ENCODE measurements around the gene TANGO6.

Gene TANGO6

DNA sequence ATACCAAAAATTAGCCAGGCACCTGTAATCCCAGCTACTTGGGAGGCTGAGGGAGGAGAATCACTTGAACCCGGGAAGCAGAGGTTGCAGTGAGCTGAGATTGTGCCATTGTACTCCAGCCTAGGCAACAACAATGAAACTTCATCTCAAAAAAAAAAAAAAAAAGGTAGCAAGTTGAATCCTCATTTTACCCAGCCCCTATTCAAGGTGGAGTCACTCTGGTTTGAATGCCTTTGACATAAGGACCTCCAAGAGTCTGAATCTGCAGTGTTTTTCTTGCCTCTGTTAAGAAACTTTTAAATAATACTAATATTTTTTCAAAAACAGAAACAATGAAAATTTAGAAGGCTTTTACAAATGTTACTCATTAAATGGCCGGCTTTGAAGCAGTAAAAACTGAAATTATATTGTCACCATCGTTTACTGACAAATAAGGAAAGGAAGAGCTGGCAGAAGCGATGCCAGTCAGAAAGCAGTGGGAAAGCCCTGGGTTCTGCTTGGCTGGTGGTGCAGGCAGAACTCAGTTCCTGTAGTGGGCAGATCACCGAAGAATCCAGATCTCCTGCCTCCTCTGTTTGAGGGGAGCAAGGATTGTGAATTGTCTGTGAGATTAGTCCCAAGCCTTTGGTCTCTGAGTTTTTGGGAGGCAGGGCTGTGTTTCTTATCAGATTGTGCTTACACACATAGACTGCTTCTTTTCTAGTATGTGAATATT lies 162.5 kb downstream of the TANGO6 start:
- Mint-ChIP-seq H3K9me3 (peaks cover 6% of the 10 kb centered on the region), H3K4me3 (no peak overlapping the region), H3K4me1 (peaks cover 6% of the 10 kb centered on the region), H3K27ac (peak overlapping the region; percentile 47), H3K27me3 (no peaks in the 10 kb centered on the region), H3K36me3 (peaks cover 33% of the 10 kb centered on the region)
- DNase-seq (ENCODE audit: low spot score in 2 of 2) (no peak), ATAC-seq (ENCODE audit: low read depth) (peak; percentile 70)

GRCh38 chr16:69012906-69013305 lies 169.6 kb downstream of the TANGO6 start:
- H3K36me3 Mint-ChIP-seq: peaks cover 23% of the 10 kb centered on the region
- H3K27ac Mint-ChIP-seq: no peak overlapping the region
- DNase-seq (ENCODE audit: low spot score in 2 of 2) (no peak), ATAC-seq (ENCODE audit: low read depth) (no peak)
- H3K4me1 Mint-ChIP-seq: no peaks in the 10 kb centered on the region
- no peaks in the 10 kb centered on the region for H3K9me3 Mint-ChIP-seq
- H3K27me3 Mint-ChIP-seq: no peaks in the 10 kb centered on the region
- H3K4me3 Mint-ChIP-seq: no peak overlapping the region

DNA sequence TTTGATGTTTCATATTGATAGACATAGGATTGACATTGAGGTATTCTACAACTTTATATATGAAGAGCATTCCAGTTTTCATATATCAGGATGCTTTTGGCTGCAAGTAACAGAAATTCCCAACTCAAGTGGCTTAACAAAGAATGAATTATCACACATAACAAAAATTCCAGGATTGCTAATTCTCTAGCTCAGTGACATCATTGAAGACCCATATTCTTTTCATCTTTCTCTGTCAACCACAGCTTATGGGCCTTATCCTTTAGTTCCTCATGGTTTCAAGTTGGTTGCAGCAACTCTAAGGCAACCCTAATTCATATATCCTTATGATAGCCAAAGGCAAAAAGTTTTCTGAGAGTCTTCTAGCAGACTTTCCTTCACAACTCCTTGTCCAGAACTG lies 170.7 kb downstream of the TANGO6 start:
- H3K4me1 Mint-ChIP-seq: no peaks in the 10 kb centered on the region
- no peaks in the 10 kb centered on the region for H3K27me3 Mint-ChIP-seq
- DNase-seq (ENCODE audit: low spot score in 2 of 2): no peak
- ATAC-seq (ENCODE audit: low read depth): no peak
- H3K27ac Mint-ChIP-seq: no peak overlapping the region
- H3K36me3 Mint-ChIP-seq: peaks cover 18% of the 10 kb centered on the region
- no peaks in the 10 kb centered on the region for H3K9me3 Mint-ChIP-seq
- no peak overlapping the region for H3K4me3 Mint-ChIP-seq

- ATAC-seq (ENCODE audit: low read depth) (no peak), DNase-seq (ENCODE audit: low spot score in 2 of 2) (no peak)
- Mint-ChIP-seq H3K27me3 (no peaks in the 10 kb centered on the region), H3K36me3 (peaks cover 18% of the 10 kb centered on the region), H3K4me3 (no peak overlapping the region), H3K4me1 (no peaks in the 10 kb centered on the region), H3K9me3 (no peaks in the 10 kb centered on the region), H3K27ac (no peak overlapping the region)
Measured at GRCh38 chr16:69014811-69015210, 171.5 kb downstream of the TANGO6 start.

DNA sequence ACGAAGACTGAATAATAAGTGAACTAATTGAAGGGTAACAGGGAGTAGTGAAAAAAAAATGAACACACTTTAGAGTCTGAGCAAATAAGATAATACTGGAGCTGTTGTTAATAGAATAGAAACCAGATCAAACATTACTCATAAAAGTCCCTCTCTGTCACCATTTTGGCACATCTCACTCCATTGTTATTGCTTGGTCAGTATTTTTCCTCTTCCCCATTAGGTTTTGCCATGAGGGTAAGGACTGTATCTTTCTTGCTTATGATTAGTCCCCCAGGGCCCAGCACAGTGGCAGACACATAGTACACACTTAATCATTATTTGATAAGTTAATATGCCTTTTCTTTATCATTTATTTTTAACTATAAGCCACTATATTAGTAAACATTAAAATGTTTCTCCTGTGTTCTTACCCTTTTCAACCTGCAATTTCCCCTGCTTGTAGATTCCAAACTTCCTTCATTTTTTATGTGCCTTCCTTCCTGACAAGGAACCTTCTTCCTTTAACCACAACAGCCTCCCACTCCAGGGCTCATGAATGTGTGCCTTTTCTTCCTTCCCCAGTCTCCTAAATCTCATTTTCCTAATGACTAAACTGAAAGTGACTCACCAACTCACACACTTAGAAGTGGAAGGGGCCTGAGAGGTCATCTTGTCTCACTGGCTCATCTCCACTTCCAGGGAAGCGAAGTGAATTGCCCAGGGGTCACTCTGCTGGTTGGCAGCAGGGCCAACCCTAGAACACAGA lies 173.9 kb downstream of the TANGO6 start:
- no peak for ATAC-seq (ENCODE audit: low read depth)
- H3K27me3 Mint-ChIP-seq: no peaks in the 10 kb centered on the region
- no peak overlapping the region for H3K27ac Mint-ChIP-seq
- no peak for DNase-seq (ENCODE audit: low spot score in 2 of 2)
- H3K9me3 Mint-ChIP-seq: no peaks in the 10 kb centered on the region
- H3K36me3 Mint-ChIP-seq: peaks cover 17% of the 10 kb centered on the region
- no peaks in the 10 kb centered on the region for H3K4me1 Mint-ChIP-seq
- no peak overlapping the region for H3K4me3 Mint-ChIP-seq

DNA sequence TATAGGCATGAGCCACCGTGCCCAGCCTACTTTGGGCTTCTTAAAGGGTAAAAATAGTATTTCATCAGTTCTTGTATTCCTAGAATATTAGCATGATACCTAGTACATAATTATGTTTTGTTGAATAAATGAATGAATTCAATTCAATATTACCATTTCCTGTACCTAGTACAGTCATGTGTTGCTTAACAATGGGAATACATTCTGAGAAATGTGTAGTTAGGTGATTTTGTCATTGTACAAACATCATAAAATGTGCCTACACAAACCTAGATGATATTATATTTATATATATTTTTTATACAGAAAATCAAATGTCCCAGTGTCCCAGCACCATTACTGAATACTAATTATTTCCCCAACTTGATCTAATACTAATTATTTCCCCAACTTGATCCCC lies 176.5 kb downstream of the TANGO6 start:
- H3K4me1 Mint-ChIP-seq: no peaks in the 10 kb centered on the region
- no peak overlapping the region for H3K4me3 Mint-ChIP-seq
- no peak overlapping the region for H3K27ac Mint-ChIP-seq
- no peaks in the 10 kb centered on the region for H3K27me3 Mint-ChIP-seq
- DNase-seq (ENCODE audit: low spot score in 2 of 2) (no peak), ATAC-seq (ENCODE audit: low read depth) (no peak)
- peaks cover 24% of the 10 kb centered on the region for H3K36me3 Mint-ChIP-seq
- H3K9me3 Mint-ChIP-seq: no peaks in the 10 kb centered on the region

DNA sequence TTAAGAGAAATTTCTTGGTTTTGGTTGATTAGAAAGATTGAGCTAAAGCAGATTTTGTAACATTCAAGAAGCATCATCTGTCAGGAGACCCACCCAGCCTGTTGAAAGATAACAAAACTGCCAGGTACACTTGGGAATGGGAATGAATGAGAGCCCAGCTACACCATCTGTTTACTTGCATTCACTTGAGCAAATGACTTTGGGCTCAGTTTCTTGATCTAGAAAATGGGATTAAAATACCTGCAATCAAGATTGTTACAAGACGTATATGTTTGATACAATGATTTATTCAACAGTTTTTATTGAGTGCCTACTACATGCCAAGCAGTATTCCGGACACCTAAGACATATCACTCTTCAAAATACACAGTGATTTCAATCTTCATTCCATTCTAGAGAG lies 185.8 kb downstream of the TANGO6 start:
- peaks cover 37% of the 10 kb centered on the region for H3K36me3 Mint-ChIP-seq
- no peak for ATAC-seq (ENCODE audit: low read depth)
- no peaks in the 10 kb centered on the region for H3K27me3 Mint-ChIP-seq
- H3K27ac Mint-ChIP-seq: no peak overlapping the region
- H3K4me1 Mint-ChIP-seq: peaks cover 2% of the 10 kb centered on the region
- DNase-seq (ENCODE audit: low spot score in 2 of 2): no peak
- H3K4me3 Mint-ChIP-seq: no peak overlapping the region
- H3K9me3 Mint-ChIP-seq: no peaks in the 10 kb centered on the region

DNA sequence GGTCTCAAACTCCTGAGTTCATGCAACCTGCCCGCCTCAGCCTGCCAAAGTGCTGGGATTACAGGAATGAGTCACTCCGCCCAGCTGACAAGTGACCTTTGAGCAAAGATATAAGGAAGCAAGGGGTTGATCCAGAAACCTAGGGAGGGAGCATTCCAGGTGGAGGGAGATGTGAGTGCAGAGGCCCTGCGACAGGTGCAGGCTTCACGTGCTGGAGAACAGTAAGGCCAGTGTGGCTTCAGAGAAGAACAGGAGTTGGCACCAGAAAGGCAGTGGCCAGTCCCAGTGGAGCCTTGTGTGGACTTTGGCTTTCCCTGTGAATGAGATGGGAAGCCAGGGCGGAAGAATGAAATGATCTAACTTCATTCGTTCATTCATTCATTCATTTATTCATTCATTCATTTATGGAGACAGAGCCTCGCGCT lies 188.6 kb downstream of the TANGO6 start:
- ATAC-seq (ENCODE audit: low read depth) (no peak), DNase-seq (ENCODE audit: low spot score in 2 of 2) (no peak)
- no peaks in the 10 kb centered on the region for H3K4me1 Mint-ChIP-seq
- H3K4me3 Mint-ChIP-seq: no peak overlapping the region
- H3K9me3 Mint-ChIP-seq: no peaks in the 10 kb centered on the region
- H3K27me3 Mint-ChIP-seq: no peaks in the 10 kb centered on the region
- peaks cover 32% of the 10 kb centered on the region for H3K36me3 Mint-ChIP-seq
- H3K27ac Mint-ChIP-seq: no peak overlapping the region

DNA sequence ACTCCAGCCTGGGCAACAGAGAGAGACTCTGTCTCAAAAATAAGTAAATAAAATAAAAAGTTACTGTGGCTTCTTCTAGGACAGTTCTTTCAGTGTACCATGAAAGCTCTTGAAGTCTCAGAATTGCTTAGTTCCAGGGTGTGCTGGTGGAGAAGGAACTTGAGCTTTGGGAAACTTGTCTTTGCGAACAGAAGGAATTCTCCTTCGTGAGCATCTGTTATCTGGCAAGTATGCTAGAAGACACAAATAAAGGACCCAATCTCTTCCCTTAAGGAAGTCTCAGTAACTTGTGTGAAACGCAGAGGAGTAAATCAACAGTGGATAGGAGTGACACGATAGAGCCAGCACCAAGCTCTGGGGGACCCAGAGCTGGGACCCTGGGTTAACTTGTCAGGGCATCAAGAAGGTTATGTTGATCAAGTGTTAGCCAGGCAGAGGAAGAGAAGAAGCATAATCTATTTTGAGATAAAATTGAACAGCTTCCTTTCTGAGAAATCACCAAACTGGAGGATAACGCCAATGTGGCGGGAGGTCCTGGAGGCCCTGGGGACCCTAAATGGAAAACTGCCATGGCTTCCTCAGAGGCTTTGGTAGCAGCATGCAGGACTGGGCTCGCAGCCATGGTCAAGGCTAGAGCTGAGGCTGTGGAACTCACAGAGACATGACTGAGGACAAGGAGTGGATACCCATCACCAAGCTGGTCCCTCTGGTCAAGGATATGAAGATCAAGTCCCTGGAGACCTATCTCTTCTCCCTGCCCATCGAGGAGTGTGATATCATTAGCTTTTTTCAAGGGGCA lies 190.0 kb downstream of the TANGO6 start:
- Mint-ChIP-seq H3K4me1 (no peaks in the 10 kb centered on the region), H3K27ac (no peak overlapping the region), H3K36me3 (peaks cover 32% of the 10 kb centered on the region), H3K9me3 (no peaks in the 10 kb centered on the region), H3K4me3 (no peak overlapping the region), H3K27me3 (no peaks in the 10 kb centered on the region)
- ATAC-seq (ENCODE audit: low read depth): no peak
- no peak for DNase-seq (ENCODE audit: low spot score in 2 of 2)

GRCh38 chr16:69035375-69035774 lies 192.0 kb downstream of the TANGO6 start:
- DNase-seq (ENCODE audit: low spot score in 2 of 2): no peak
- Mint-ChIP-seq H3K9me3 (no peaks in the 10 kb centered on the region), H3K36me3 (peaks cover 34% of the 10 kb centered on the region), H3K27me3 (no peaks in the 10 kb centered on the region), H3K4me3 (no peak overlapping the region), H3K27ac (no peak overlapping the region), H3K4me1 (no peaks in the 10 kb centered on the region)
- no peak for ATAC-seq (ENCODE audit: low read depth)

DNA sequence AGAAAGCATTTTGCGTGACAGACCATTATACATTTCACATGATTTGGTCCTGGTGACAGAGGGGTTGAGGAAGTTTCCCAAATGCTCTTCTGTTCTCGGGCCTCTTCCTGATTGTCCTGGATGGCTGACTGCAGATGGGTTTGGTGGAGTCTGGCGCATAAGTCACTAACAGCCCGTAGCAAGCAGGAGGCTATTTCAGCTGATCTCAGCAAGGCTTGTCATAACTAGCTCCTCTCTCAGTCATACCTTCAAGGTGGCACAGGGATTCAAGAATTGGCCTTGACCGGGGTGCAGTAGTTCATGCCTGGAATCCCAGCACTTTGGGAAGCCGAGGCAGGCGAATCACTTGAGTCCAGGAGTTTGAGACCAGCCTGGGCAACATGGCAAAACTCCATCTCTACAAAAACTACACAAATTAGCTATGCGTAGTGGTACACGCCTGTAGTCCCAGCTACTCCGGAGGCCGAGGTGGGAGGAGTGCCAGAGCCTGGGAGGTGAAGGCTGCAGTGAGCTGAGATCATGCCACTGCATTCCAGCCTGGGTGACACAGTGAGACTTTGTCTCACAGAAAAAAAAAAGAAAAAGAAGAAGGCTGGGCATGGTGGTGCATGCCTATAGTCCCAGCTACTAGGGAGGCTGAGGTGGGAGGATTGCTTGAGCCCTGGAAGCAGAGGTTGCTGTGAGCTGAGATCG lies 193.2 kb downstream of the TANGO6 start:
- H3K36me3 Mint-ChIP-seq: peaks cover 41% of the 10 kb centered on the region
- no peak for DNase-seq (ENCODE audit: low spot score in 2 of 2)

DNA sequence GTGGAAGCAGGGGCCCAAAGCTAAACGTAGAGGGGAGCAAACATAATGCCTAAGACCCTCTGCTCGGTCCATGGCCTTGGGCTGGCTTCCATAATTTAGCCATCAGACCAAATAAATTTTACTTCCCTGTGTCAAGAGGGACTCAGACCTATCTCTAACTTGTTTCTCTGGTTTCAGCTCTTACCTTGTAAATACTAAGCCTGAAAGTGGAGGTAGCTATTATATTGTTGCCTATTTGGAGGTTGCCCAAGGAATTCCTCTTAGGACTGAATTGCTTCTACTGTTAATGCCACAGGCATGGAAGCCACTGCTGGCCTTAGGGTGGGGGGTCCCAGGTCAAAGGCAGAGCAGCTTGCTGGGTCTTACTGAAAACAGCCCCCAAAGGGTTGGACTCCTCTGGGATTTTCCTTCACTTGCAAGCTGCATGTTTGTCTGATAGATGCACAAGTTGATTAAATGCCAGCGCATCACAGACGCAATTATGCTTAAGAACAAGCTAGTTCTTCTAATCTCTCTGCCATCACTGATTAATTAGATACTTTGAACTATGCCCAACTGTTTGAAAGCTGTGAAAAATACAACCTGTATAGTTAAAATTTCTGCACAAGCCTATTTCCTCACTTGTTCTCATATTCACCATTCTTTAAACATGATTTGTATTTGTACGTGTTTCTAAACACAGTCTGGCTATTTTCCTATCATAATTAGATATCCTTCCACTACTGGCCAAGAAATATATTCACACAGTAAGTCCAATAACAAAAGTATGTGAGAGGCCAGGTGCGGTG lies 194.2 kb downstream of the TANGO6 start:
- Mint-ChIP-seq H3K4me1 (no peaks in the 10 kb centered on the region), H3K9me3 (no peaks in the 10 kb centered on the region), H3K36me3 (peaks cover 45% of the 10 kb centered on the region), H3K27me3 (no peaks in the 10 kb centered on the region), H3K4me3 (no peak overlapping the region), H3K27ac (no peak overlapping the region)
- no peak for ATAC-seq (ENCODE audit: low read depth)
- no peak for DNase-seq (ENCODE audit: low spot score in 2 of 2)

More for the DNA sequence above, 193.2 kb downstream of the TANGO6 start:
- Mint-ChIP-seq H3K4me1 (no peaks in the 10 kb centered on the region), H3K9me3 (no peaks in the 10 kb centered on the region), H3K27me3 (no peaks in the 10 kb centered on the region), H3K4me3 (no peak overlapping the region), H3K27ac (no peak overlapping the region)
- ATAC-seq (ENCODE audit: low read depth): no peak

GRCh38 chr16:69039333-69039941 lies 196.1 kb downstream of the TANGO6 start:
- no peak for DNase-seq (ENCODE audit: low spot score in 2 of 2)

More at GRCh38 chr16:69039333-69039941, 196.1 kb downstream of the TANGO6 start:
- Mint-ChIP-seq H3K27me3 (no peaks in the 10 kb centered on the region), H3K36me3 (peaks cover 51% of the 10 kb centered on the region), H3K27ac (peak overlapping the region; percentile 47), H3K4me3 (no peak overlapping the region), H3K4me1 (no peaks in the 10 kb centered on the region), H3K9me3 (no peaks in the 10 kb centered on the region)
- ATAC-seq (ENCODE audit: low read depth): no peak
